Neural crest cell (in vitro differentiated cells): Measurements from ENCODE around the gene BZW2. TPM values are rescaled to one million over a fixed set of nuclear protein-coding genes. Genes with fewer than 3 reads are reported as not detected.
A peak's percentile ranks its signal among the peaks of the same experiment; 100 is the strongest.

Experiments used
- DNase-seq: peaks from one replicate; pipeline ENCODE4 v3.0.0; 2021; ENCODE audit warnings: low read depth, mixed read lengths, low spot score
- H3K27ac Mint-ChIP-seq: one replicate; pipeline ENCODE4 v1.8.0; 2021; ENCODE audit warnings: mild to moderate bottlenecking, mixed read lengths; ENCODE audit not compliant: unreplicated experiment
- H3K27me3 Mint-ChIP-seq: 2 replicates; pipeline ENCODE4 v1.8.0; 2021; ENCODE audit warnings: low read depth, mild to moderate bottlenecking, mixed read lengths
- H3K36me3 Mint-ChIP-seq: 2 replicates; pipeline ENCODE4 v1.8.0; 2021; ENCODE audit warnings: low read depth, mild to moderate bottlenecking, mixed read lengths
- H3K4me1 Mint-ChIP-seq: 2 replicates; pipeline ENCODE4 v1.8.0; 2021; ENCODE audit warnings: mixed read lengths
- H3K4me3 Mint-ChIP-seq: one replicate; pipeline ENCODE4 v1.8.0; 2021; ENCODE audit warnings: mild to moderate bottlenecking, mixed read lengths
- H3K9me3 Mint-ChIP-seq: 2 replicates; pipeline ENCODE4 v1.8.0; 2021; ENCODE audit warnings: mixed read lengths
- total RNA-seq: library from RNA; stranded (reverse); gene quantifications from 2 replicates; pipeline ENCODE4 v1.2.1, GENCODE V29; 2021
- TF ChIP-seq, protein P1 (sequence below): fragments of 200-600 bp; sonication (generic); conservative IDR thresholded peaks from 2 replicates; pipeline ENCODE4 v1.5.0; 2021; ENCODE audit warnings: antibody characterized with exemption, mild to moderate bottlenecking

The BZW2 gene
- total RNA-seq, 1 donor from 2014 or later, result 98.2 TPM

DNA sequence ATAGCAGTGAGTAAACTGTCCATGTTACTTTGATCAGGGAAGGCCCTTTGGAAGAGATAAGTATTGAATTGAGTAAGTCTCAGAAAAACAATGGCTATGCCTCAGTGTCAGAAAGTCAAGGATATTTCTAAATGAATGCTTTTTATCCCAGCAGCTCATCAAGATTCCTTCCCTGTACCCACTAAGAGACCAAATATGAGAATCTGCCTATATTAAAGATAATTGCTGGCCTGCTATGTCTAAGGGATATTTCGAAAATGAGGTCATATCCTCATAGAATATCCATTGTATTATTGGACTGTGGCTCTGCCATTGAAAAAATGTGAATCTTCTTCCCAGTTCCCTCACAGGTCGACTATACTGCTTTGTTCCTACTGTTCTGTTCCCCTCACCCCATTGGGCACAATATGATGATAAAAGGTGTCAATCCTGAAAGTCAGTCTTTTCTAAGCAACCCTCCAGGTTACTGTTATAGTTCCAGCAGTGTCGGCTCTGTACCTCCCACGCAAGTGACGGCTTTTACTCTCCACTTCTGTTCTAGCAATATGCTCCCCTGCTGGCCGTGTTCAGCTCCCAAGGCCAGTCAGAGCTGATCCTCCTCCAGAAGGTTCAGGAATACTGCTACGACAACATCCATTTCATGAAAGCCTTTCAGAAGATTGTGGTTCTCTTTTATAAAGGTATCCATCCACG lies 51.7 kb downstream of the BZW2 start:
- Mint-ChIP-seq H3K4me1 (peaks cover 15% of the 10 kb centered on the region), H3K9me3 (no peaks in the 10 kb centered on the region), H3K4me3 (no peak overlapping the region), H3K27me3 (no peaks in the 10 kb centered on the region), H3K36me3 (peaks cover 22% of the 10 kb centered on the region), H3K27ac (peak overlapping the region; percentile 54)
- DNase-seq, result no peak
- TF ChIP-seq, protein P1, sequence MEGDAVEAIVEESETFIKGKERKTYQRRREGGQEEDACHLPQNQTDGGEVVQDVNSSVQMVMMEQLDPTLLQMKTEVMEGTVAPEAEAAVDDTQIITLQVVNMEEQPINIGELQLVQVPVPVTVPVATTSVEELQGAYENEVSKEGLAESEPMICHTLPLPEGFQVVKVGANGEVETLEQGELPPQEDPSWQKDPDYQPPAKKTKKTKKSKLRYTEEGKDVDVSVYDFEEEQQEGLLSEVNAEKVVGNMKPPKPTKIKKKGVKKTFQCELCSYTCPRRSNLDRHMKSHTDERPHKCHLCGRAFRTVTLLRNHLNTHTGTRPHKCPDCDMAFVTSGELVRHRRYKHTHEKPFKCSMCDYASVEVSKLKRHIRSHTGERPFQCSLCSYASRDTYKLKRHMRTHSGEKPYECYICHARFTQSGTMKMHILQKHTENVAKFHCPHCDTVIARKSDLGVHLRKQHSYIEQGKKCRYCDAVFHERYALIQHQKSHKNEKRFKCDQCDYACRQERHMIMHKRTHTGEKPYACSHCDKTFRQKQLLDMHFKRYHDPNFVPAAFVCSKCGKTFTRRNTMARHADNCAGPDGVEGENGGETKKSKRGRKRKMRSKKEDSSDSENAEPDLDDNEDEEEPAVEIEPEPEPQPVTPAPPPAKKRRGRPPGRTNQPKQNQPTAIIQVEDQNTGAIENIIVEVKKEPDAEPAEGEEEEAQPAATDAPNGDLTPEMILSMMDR, result no peak

DNA sequence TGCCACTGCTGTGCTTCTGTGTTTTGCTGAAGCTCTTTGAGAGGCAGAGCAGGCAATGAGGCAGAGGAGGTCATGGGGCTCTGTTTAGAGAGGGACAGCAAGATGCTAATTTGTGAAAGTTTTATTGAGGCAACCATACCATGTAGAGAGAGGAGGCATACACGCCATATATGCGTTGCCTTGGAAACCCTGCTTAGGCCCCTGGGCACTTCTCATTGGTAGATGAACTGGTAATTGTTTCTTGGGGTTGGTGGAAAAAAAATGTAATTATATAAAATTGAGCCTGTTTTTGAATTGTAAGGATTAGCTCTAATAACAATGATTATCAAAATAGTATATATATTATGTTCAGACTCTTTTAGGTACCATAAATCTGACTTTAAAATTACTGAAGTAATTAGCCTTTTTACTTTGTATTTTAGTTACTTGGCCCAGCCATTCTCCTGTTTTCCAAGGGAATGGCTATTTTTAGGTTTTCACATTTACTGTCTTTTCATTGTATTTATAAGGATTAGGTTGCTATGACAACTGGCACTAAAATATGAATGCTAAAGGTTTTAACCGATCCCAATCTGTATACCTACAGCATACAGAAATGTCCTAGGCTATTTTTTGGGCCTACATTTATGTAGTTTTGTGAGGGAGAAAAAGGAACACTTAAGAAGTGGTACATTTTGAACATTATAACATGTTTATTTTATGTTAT lies 52.4 kb downstream of the BZW2 start:
- TF ChIP-seq, protein P1, result no peak
- Mint-ChIP-seq H3K27me3 (no peaks in the 10 kb centered on the region), H3K4me3 (no peak overlapping the region), H3K9me3 (no peaks in the 10 kb centered on the region), H3K4me1 (peaks cover 20% of the 10 kb centered on the region), H3K27ac (no peak overlapping the region), H3K36me3 (peaks cover 19% of the 10 kb centered on the region)
- DNase-seq, result no peak

DNA sequence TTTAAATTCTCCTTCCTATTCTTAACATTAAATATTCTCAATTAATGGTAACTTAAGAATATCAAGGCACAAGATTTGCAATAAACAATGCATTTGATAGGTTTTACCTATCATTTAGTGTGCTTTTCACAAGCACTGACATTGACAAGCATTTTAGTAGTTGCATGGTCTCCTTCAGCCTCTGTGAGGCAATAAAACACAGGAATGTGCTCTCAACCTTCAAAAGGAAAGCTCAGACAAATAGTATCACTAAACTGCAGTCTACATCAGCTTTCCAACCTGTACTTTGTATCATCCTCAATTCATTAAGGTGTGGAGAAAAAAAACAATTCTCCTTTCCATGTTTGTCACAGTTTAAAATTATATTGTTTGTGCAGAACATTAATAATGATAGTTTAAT lies 56.5 kb downstream of the BZW2 start:
- H3K36me3 Mint-ChIP-seq, result peaks cover 27% of the 10 kb centered on the region
- no peak overlapping the region for H3K27ac Mint-ChIP-seq

DNA sequence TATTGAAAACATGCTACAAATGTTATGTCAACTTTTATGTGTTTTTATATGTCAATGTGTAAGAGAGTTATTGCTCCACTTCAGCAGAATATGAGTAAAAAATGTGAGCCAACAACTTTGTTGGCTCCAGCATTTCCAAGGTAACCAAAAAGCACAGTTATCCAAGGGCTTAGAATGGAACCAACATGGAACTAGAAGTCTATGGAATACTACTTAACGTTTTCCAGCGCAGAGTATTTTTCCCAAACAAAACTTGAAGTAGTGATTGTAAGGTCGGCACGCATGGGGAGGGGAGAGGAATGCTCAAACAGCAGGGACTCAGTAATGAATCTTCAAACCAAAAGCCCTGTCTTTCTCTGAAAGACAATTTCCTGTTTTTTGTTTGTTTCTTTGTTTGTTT lies 62.5 kb downstream of the BZW2 start:
- H3K27me3 Mint-ChIP-seq, result no peaks in the 10 kb centered on the region
- no peak for DNase-seq
- TF ChIP-seq, protein P1, result no peak
- H3K36me3 Mint-ChIP-seq, result peaks cover 28% of the 10 kb centered on the region
- H3K4me3 Mint-ChIP-seq, result no peak overlapping the region
- H3K27ac Mint-ChIP-seq, result no peak overlapping the region
- no peaks in the 10 kb centered on the region for H3K4me1 Mint-ChIP-seq
- no peaks in the 10 kb centered on the region for H3K9me3 Mint-ChIP-seq

More for the DNA sequence above, 56.5 kb downstream of the BZW2 start:
- Mint-ChIP-seq H3K27me3 (no peaks in the 10 kb centered on the region), H3K4me1 (peaks cover 19% of the 10 kb centered on the region), H3K9me3 (no peaks in the 10 kb centered on the region), H3K4me3 (no peak overlapping the region)
- TF ChIP-seq, protein P1, result no peak
- DNase-seq, result no peak

DNA sequence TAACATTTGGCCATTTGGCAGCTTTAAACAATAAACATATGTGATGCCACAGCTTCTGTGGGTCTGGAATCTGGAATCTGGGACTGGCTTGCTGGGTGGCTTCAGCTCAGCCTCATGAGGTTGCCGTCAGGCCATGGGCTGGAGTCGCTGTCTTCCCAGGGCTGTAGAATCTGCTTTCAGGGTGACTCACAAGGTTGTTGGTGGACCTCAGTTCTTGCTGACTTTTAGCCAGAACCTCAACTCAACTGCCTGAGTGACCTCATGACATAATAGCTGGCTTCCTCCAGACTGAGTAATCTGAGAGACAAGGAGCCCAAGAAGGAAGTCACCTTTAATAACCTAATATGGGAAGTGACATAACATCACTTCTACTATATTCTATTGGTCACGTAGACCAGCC lies 63.0 kb downstream of the BZW2 start:
- DNase-seq, result no peak
- peak overlapping the region; percentile 9 for H3K27ac Mint-ChIP-seq
- no peaks in the 10 kb centered on the region for H3K4me1 Mint-ChIP-seq

More for the DNA sequence above, 63.0 kb downstream of the BZW2 start:
- TF ChIP-seq, protein P1, result no peak
- no peaks in the 10 kb centered on the region for H3K9me3 Mint-ChIP-seq
- H3K4me3 Mint-ChIP-seq, result no peak overlapping the region
- peaks cover 28% of the 10 kb centered on the region for H3K36me3 Mint-ChIP-seq
- no peaks in the 10 kb centered on the region for H3K27me3 Mint-ChIP-seq
